Neural cell (in vitro differentiated cells): ENCODE measurements around the gene CPXM2.

Source experiments
- EP300 ChIP-seq: fragments of 450-650 bp; conservative IDR thresholded peaks from 2 replicates; pipeline ENCODE4 v1.6.1; 2014; ENCODE audit warnings: antibody characterized with exemption, mild to moderate bottlenecking, moderate library complexity; ENCODE audit not compliant: poor library complexity, severe bottlenecking
- POLR2AphosphoS5 ChIP-seq: IDR thresholded peaks from 2 replicates; pipeline ENCODE4 v1.6.1; 2012
- RAD21 ChIP-seq: fragments of 450-650 bp; conservative IDR thresholded peaks from 2 replicates; pipeline ENCODE4 v1.6.1; 2014; ENCODE audit warnings: antibody characterized with exemption, mild to moderate bottlenecking, moderate library complexity
- TAF1 ChIP-seq: IDR thresholded peaks from 2 replicates; pipeline ENCODE4 v1.6.1; 2012; ENCODE audit warnings: low read depth
- TF ChIP-seq, protein P1 (sequence below): fragments of 450-650 bp; IDR thresholded peaks from 2 replicates; pipeline ENCODE4 v1.5.1; 2014; ENCODE audit warnings: antibody characterized with exemption, mild to moderate bottlenecking, moderate library complexity; ENCODE audit not compliant: poor library complexity, severe bottlenecking
- TF ChIP-seq, protein P2 (sequence below): IDR thresholded peaks from 2 replicates; pipeline ENCODE4 v1.6.1; 2012; ENCODE audit warnings: borderline replicate concordance

DNA sequence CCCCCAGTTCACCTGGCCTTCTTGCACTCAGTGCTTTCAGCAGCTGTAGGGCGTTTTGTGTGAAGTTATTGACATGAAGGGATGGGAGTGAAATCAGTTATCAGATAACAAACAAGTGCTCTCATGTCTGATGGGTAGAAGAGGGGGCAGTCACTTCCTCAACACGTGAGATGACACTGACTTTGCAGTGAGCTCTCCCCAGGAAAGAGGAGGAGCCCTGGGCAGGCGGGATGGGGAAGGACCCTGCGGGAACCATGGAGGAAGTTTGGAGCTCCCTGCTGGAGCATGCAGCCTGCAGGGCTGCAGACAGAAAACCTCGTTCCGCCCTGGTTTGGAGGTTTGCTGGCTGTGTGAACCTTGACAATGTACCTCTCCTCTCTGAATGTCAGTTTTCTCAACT, 186.8 kb downstream of the CPXM2 start:
- TF ChIP-seq POLR2AphosphoS5 (no peak), EP300 (no peak), RAD21 (no peak), TAF1 (no peak)
- TF ChIP-seq, protein P1, sequence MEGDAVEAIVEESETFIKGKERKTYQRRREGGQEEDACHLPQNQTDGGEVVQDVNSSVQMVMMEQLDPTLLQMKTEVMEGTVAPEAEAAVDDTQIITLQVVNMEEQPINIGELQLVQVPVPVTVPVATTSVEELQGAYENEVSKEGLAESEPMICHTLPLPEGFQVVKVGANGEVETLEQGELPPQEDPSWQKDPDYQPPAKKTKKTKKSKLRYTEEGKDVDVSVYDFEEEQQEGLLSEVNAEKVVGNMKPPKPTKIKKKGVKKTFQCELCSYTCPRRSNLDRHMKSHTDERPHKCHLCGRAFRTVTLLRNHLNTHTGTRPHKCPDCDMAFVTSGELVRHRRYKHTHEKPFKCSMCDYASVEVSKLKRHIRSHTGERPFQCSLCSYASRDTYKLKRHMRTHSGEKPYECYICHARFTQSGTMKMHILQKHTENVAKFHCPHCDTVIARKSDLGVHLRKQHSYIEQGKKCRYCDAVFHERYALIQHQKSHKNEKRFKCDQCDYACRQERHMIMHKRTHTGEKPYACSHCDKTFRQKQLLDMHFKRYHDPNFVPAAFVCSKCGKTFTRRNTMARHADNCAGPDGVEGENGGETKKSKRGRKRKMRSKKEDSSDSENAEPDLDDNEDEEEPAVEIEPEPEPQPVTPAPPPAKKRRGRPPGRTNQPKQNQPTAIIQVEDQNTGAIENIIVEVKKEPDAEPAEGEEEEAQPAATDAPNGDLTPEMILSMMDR, result no peak
- TF ChIP-seq, protein P2, sequence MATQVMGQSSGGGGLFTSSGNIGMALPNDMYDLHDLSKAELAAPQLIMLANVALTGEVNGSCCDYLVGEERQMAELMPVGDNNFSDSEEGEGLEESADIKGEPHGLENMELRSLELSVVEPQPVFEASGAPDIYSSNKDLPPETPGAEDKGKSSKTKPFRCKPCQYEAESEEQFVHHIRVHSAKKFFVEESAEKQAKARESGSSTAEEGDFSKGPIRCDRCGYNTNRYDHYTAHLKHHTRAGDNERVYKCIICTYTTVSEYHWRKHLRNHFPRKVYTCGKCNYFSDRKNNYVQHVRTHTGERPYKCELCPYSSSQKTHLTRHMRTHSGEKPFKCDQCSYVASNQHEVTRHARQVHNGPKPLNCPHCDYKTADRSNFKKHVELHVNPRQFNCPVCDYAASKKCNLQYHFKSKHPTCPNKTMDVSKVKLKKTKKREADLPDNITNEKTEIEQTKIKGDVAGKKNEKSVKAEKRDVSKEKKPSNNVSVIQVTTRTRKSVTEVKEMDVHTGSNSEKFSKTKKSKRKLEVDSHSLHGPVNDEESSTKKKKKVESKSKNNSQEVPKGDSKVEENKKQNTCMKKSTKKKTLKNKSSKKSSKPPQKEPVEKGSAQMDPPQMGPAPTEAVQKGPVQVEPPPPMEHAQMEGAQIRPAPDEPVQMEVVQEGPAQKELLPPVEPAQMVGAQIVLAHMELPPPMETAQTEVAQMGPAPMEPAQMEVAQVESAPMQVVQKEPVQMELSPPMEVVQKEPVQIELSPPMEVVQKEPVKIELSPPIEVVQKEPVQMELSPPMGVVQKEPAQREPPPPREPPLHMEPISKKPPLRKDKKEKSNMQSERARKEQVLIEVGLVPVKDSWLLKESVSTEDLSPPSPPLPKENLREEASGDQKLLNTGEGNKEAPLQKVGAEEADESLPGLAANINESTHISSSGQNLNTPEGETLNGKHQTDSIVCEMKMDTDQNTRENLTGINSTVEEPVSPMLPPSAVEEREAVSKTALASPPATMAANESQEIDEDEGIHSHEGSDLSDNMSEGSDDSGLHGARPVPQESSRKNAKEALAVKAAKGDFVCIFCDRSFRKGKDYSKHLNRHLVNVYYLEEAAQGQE, result no peak
